ENCODE data around the gene HIPK2. TPM values are rescaled to one million over a fixed set of nuclear protein-coding genes. Genes with fewer than 3 reads are reported as not detected.

The HIPK2 gene
- total and polyA plus RNA-seq, 2 donors (not counting 3 experiments of a cell fraction or from before 2014, with no cell fraction given), result 9.0 to 43.8 TPM

- Histone ChIP-seq H3K9me1 (replicated peaks; ENCODE audit: control insufficient read depth, extremely low read depth, insufficient read depth, low read length) (peaks cover 2% of the 10 kb centered on the region), H2AFZ (ENCODE audit: low read depth, low read length) (no peak overlapping the region), H3K4me1 (ENCODE audit: control insufficient read depth, extremely low read depth, insufficient read depth, low read length) (peaks cover 9% of the 10 kb centered on the region), H3K9me3 (replicated peaks; ENCODE audit: control insufficient read depth, insufficient read depth, low read length) (no peaks in the 10 kb centered on the region), H4K20me1 (replicated peaks; ENCODE audit: control insufficient read depth, extremely low read depth, insufficient read depth, low read length) (no peaks in the 10 kb centered on the region), H3K4me2 (ENCODE audit: insufficient read depth, low read length) (no peak overlapping the region), H3K9ac (replicated peaks; ENCODE audit: extremely low read depth, insufficient read depth, low read length) (no peak overlapping the region), H3K27me3 (ENCODE audit: control insufficient read depth in 2 of 2, insufficient read depth in 2 of 2, low read length in 2 of 2) (no peaks in the 10 kb centered on the region), H3K4me3 (replicated peaks in 1 of 3; ENCODE audit: insufficient read depth in 1 of 3, low read depth in 1 of 3, low read length in 3 of 3) (no peak overlapping the region), H3K79me2 (ENCODE audit: control insufficient read depth, insufficient read depth, low read length) (peaks cover 37% of the 10 kb centered on the region), H3K27ac (ENCODE audit: insufficient read depth, low read depth, low read length) (no peak overlapping the region), H3K36me3 (ENCODE audit: control insufficient read depth in 2 of 2, extremely low read depth in 1 of 2, insufficient read depth in 2 of 2, low read length in 2 of 2) (no peaks in the 10 kb centered on the region)
- CTCF ChIA-PET, result no interaction called here
- intact Hi-C loops (cut with micrococcal nuclease) (no loop called here), dilution Hi-C loops (cut with MboI; ENCODE audit: extremely low pct_ligation_motif_present, low sequenced_read_pairs) (no loop called here)
- POLR2A ChIA-PET, result interaction anchor here (0.6 kb wide), 1 partner anchor 63 kb away, joined by 4 read pairs; no protein-coding TSS in a partner anchor
- FAIRE-seq (no peak), DNase-seq (ENCODE audit: low read depth, low spot score) (no peak)
- BruUV-seq (replicated peaks), result no TSS peak
- TF ChIP-seq FOS (IDR thresholded peaks at IDR 0.05; ENCODE audit: borderline replicate concordance, insufficient read depth, low read length), result no peak
- TF ChIP-seq EZH2 (IDR thresholded peaks at IDR 0.05; ENCODE audit: borderline replicate concordance, low read depth, low read length, severe bottlenecking), result no peak
Measured at GRCh38 chr7:139664434-139664833, 113.4 kb downstream of the HIPK2 start.

GRCh38 chr7:139663608-139664177 lies 114.1 kb downstream of the HIPK2 start:
- no peak overlapping the region for H3K9ac ChIP-seq (replicated peaks; ENCODE audit: extremely low read depth, insufficient read depth, low read length)
- BruUV-seq (replicated peaks), result no TSS peak
- DNase-seq (ENCODE audit: low read depth, low spot score) (no peak), FAIRE-seq (no peak)
- no peaks in the 10 kb centered on the region for H3K9me3 ChIP-seq (replicated peaks; ENCODE audit: control insufficient read depth, insufficient read depth, low read length)
- CTCF ChIA-PET, result interaction anchor here (0.8 to 1.6 kb wide), 5 partner anchors 8 to 339 kb away, joined by 3 to 4 read pairs (median 3); no protein-coding TSS in a partner anchor
- peaks cover 42% of the 10 kb centered on the region for H3K79me2 ChIP-seq (ENCODE audit: control insufficient read depth, insufficient read depth, low read length)
- intact Hi-C loops (cut with micrococcal nuclease), result no loop called here
- POLR2A ChIA-PET, result no interaction called here
- H3K4me3 ChIP-seq (replicated peaks in 1 of 3; ENCODE audit: insufficient read depth in 1 of 3, low read depth in 1 of 3, low read length in 3 of 3), result no peak overlapping the region
- H3K4me2 ChIP-seq (ENCODE audit: insufficient read depth, low read length), result no peak overlapping the region
- H3K27me3 ChIP-seq (ENCODE audit: control insufficient read depth in 2 of 2, insufficient read depth in 2 of 2, low read length in 2 of 2), result no peaks in the 10 kb centered on the region
- H3K27ac ChIP-seq (ENCODE audit: insufficient read depth, low read depth, low read length), result no peak overlapping the region
- H3K36me3 ChIP-seq (ENCODE audit: control insufficient read depth in 2 of 2, extremely low read depth in 1 of 2, insufficient read depth in 2 of 2, low read length in 2 of 2), result no peaks in the 10 kb centered on the region
- TF ChIP-seq FOS (IDR thresholded peaks at IDR 0.05; ENCODE audit: borderline replicate concordance, insufficient read depth, low read length) (no peak), JUN (IDR thresholded peaks at IDR 0.05; ENCODE audit: borderline replicate concordance, insufficient read depth, insufficient read length, low read depth) (no peak), EZH2 (IDR thresholded peaks at IDR 0.05; ENCODE audit: borderline replicate concordance, low read depth, low read length, severe bottlenecking) (no peak), CTCF (IDR thresholded peaks at IDR 0.05; ENCODE audit: extremely low read depth in 1 of 2, insufficient read depth in 1 of 2, low read depth in 1 of 2, low read length in 2 of 2) (no peak), POLR2A (IDR thresholded peaks at IDR 0.05; ENCODE audit: low read depth, low read length) (no peak), POLR2AphosphoS5 (IDR thresholded peaks at IDR 0.05; ENCODE audit: insufficient read depth, low read depth, low read length) (no peak), GATA2 (IDR thresholded peaks at IDR 0.05; ENCODE audit: insufficient read depth, insufficient read length, low read depth, low read length) (no peak), MAX (IDR thresholded peaks at IDR 0.05; ENCODE audit: insufficient read depth, insufficient read length) (no peak), MYC (IDR thresholded peaks at IDR 0.05; ENCODE audit: low read depth, low read length) (no peak)
- peaks cover 2% of the 10 kb centered on the region for H3K9me1 ChIP-seq (replicated peaks; ENCODE audit: control insufficient read depth, extremely low read depth, insufficient read depth, low read length)
- H2AFZ ChIP-seq (ENCODE audit: low read depth, low read length), result no peak overlapping the region
- dilution Hi-C loops (cut with MboI; ENCODE audit: extremely low pct_ligation_motif_present, low sequenced_read_pairs), result no loop called here
- H4K20me1 ChIP-seq (replicated peaks; ENCODE audit: control insufficient read depth, extremely low read depth, insufficient read depth, low read length), result no peaks in the 10 kb centered on the region
- H3K4me1 ChIP-seq (ENCODE audit: control insufficient read depth, extremely low read depth, insufficient read depth, low read length), result peaks cover 9% of the 10 kb centered on the region

Data from endothelial cell of umbilical vein (primary cell).